Vagina (tissue), 2 donors: ENCODE measurements around the gene MAPK7. TPM values are rescaled to one million over a fixed set of nuclear protein-coding genes. Genes with fewer than 3 reads are reported as not detected.

Experiments used
- DNase-seq, 2 donors: peaks; one replicate each; pipeline ENCODE4 v3.0.0-alpha.2; 2017; ENCODE audit errors: extremely low spot score in 2 of 2
- H3K27ac ChIP-seq: fragments of 200-600 bp; sonication (generic); one replicate; pipeline ENCODE4 v1.5.1; 2019
- H3K27me3 ChIP-seq: fragments of 200-600 bp; sonication (generic); one replicate; pipeline ENCODE4 v1.5.1; 2019
- H3K36me3 ChIP-seq, 2 donors: fragments of 200-600 bp; sonication (generic); one replicate each; pipeline ENCODE4 v1.5.1; 2017 to 2019
- H3K4me1 ChIP-seq: fragments of 200-600 bp; sonication (generic); one replicate; pipeline ENCODE4 v1.5.1; 2019
- H3K4me3 ChIP-seq, 2 donors: fragments of 200-600 bp; sonication (generic); 1 replicate in 1 of 2; 2 replicates in 1 of 2; pipeline ENCODE4 v1.5.1; 2016 to 2019
- H3K9me3 ChIP-seq: fragments of 200-600 bp; sonication (generic); one replicate; pipeline ENCODE4 v1.5.1; 2019
- POLR2A ChIP-seq, 2 donors: fragments of 450-650 bp; IDR thresholded peaks; one replicate each; pipeline ENCODE4 v1.6.1; 2017; ENCODE audit warnings: antibody characterized with exemption in 2 of 2, mild to moderate bottlenecking in 2 of 2, moderate library complexity in 2 of 2
- POLR2AphosphoS5 ChIP-seq, 2 donors: sonication (generic); formaldehyde crosslinking; IDR thresholded peaks; one replicate each; pipeline ENCODE4 v1.9.0; 2017; ENCODE audit warnings: antibody characterized with exemption in 2 of 2, mild to moderate bottlenecking in 2 of 2, low read depth in 1 of 2; ENCODE audit not compliant: insufficient read depth in 1 of 2
- intact Hi-C: fragments of 100-400 bp; cut with DNase I; formaldehyde crosslinking; loops from one replicate; pipeline ENCODE4 v1.15.1; 2023
- total RNA-seq: library from RNA; depleted of rRNA; stranded (reverse); fragments of >200 nt; gene quantifications from one replicate; pipeline ENCODE4 v1.2.3, GENCODE V29; 2016
- TF ChIP-seq, protein P1 (sequence below), 3 experiments: fragments of 450-650 bp in 2 of 3; fragments of 200-600 bp in 1 of 3; sonication (generic) in 1 of 3; IDR thresholded peaks; one replicate each; pipeline ENCODE4 v1.5.1; 2017 to 2019; ENCODE audit warnings: antibody characterized with exemption in 3 of 3, mild to moderate bottlenecking in 2 of 3, moderate library complexity in 2 of 3

The MAPK7 gene
- total RNA-seq, 1 donor from 2014 or later = 77.3 TPM

DNA sequence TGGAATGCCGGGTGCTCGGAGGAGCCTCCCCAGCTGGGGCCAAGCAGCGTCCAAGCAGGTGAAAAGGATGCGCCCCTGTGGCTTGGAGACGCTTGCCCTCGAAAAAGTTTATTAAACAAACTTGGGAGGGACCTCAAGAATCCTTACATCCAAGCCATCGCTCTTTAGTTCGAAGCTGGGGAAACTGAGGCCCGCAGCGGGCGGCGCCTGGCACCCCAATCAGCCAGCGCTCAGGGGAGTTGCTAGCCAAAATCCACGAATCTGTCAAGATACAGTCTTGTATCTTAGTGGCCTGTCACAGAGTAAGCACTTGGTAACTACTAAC lies 15.2 kb upstream of the MAPK7 start:
- DNase-seq = no peak
- Histone ChIP-seq H3K4me3 (peak overlapping the region; percentile 68 to 87), H3K9me3 (no peaks in the 10 kb centered on the region), H3K27me3 (no peaks in the 10 kb centered on the region), H3K4me1 (peaks cover 11% of the 10 kb centered on the region), H3K36me3 (no peaks in the 10 kb centered on the region), H3K27ac (peak overlapping the region; percentile 88)
- TF ChIP-seq, protein P1, sequence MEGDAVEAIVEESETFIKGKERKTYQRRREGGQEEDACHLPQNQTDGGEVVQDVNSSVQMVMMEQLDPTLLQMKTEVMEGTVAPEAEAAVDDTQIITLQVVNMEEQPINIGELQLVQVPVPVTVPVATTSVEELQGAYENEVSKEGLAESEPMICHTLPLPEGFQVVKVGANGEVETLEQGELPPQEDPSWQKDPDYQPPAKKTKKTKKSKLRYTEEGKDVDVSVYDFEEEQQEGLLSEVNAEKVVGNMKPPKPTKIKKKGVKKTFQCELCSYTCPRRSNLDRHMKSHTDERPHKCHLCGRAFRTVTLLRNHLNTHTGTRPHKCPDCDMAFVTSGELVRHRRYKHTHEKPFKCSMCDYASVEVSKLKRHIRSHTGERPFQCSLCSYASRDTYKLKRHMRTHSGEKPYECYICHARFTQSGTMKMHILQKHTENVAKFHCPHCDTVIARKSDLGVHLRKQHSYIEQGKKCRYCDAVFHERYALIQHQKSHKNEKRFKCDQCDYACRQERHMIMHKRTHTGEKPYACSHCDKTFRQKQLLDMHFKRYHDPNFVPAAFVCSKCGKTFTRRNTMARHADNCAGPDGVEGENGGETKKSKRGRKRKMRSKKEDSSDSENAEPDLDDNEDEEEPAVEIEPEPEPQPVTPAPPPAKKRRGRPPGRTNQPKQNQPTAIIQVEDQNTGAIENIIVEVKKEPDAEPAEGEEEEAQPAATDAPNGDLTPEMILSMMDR (IDR thresholded peaks at IDR 0.05) = no peak
- no peak for TF ChIP-seq POLR2A (IDR thresholded peaks at IDR 0.05)
- TF ChIP-seq POLR2AphosphoS5 (IDR thresholded peaks at IDR 0.05; ENCODE audit: insufficient read depth in 1 of 2, low read depth in 1 of 2) = no peak
- intact Hi-C loops = loop anchor here (2.0 to 10.0 kb wide), 2 partner anchors 84 to 402 kb away; no protein-coding TSS in a partner anchor

DNA sequence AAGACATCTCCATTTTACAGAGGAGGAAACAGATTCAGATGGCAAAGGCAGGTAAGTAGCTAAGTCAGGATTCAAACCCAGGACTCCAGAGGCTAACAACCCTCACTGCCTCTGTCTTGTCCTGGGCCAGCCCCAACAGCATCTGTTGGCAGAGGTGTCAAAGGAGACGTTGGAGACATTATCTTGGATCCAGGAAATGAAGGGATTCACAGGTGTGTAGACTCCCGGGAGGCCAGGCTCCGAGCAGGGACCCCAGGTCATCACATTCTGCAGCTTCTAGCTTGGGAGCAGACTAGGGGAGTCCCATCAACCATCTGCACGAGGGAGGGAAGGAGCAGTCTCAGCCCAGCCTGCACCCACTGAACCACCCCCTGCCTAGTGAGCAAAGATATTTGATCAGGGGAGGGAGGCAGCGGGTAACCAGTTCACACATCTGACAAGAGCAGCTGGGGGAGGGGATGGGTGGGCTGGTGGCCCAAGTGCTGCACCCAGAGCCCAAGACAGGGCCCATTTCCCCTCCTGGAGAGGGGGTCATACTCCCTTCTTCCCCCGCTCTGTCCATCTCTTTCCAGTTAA lies 14.8 kb upstream of the MAPK7 start:
- Histone ChIP-seq H3K27ac (peak overlapping the region; percentile 88), H3K27me3 (no peaks in the 10 kb centered on the region), H3K9me3 (no peaks in the 10 kb centered on the region), H3K4me3 (no peak overlapping the region), H3K36me3 (no peaks in the 10 kb centered on the region), H3K4me1 (peaks cover 11% of the 10 kb centered on the region)
- DNase-seq = no peak
- intact Hi-C loops = loop anchor here (2.0 to 10.0 kb wide), 2 partner anchors 83 to 401 kb away; no protein-coding TSS in a partner anchor
- no peak for TF ChIP-seq POLR2A (IDR thresholded peaks at IDR 0.05)
- TF ChIP-seq, protein P1 (IDR thresholded peaks at IDR 0.05) = no peak
- TF ChIP-seq POLR2AphosphoS5 (IDR thresholded peaks at IDR 0.05; ENCODE audit: insufficient read depth in 1 of 2, low read depth in 1 of 2) = no peak

DNA sequence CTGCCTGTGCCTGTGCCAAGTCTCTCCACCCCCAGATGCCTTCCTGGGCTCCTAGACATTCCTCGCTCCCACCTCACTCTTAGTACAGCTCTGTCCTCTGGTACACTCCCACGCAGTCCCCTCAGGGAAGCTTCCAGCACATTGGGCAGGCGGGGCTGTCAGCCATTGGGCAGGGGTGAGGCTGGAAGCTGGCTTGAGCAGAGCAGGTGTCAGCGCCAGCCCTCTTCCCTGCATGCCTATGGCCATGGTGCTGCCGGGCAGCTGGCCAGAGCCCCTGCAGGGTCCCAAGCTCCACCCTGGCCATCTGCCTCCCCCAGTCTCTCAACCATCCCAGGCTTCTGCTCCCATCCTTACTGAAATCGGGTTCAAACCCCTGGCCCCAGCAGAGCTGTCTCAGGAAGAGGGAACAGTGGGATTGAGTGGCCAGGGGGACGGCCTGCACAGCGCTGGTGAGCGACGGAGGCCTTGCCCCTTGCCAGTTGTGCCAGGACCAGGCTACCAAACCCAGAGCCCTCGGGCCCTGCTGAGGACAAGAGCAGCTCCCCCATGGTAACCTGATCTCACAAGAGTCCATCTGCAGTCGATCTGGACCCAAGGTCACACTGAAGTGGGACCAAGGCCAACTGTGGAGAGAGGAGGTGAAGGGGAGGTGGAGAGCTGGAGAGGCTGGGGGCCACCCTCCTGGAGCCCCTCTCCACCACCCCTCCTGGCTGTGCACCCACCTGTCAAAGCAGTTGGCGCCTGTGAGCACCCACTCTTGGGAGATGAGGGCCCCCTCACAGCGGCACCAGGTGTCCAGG lies 13.4 kb upstream of the MAPK7 start:
- Histone ChIP-seq H3K27ac (no peak overlapping the region), H3K9me3 (no peaks in the 10 kb centered on the region), H3K4me1 (peaks cover 12% of the 10 kb centered on the region), H3K4me3 (no peak overlapping the region), H3K27me3 (no peaks in the 10 kb centered on the region), H3K36me3 (no peaks in the 10 kb centered on the region)
- intact Hi-C loops = loop anchor here (10.0 kb wide), 1 partner anchor 400 kb away; no protein-coding TSS in a partner anchor
- DNase-seq = no peak
- TF ChIP-seq POLR2A (IDR thresholded peaks at IDR 0.05) (no peak), POLR2AphosphoS5 (IDR thresholded peaks at IDR 0.05; ENCODE audit: insufficient read depth in 1 of 2, low read depth in 1 of 2) (no peak)
- TF ChIP-seq, protein P1 (IDR thresholded peaks at IDR 0.05) = no peak

DNA sequence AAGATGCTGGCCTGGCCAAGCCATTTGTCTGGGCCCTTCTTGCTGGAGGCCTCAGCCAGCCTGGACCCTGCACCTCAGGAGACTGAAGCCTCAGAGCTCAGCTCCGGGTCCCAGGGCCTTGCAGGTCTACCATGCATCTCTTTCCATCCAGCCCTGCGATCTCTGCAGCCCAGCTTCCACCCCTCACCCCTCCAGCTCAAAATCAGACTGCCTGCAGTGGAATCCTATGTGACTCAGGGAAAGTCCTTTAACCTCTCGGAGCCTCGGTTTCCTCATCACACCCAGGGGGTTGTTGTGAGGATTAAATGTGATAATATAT lies 12.8 kb upstream of the MAPK7 start:
- peaks cover 17% of the 10 kb centered on the region for H3K4me1 ChIP-seq
- H3K4me3 ChIP-seq = no peak overlapping the region
- H3K9me3 ChIP-seq = no peaks in the 10 kb centered on the region
- no peak for DNase-seq
- no peaks in the 10 kb centered on the region for H3K36me3 ChIP-seq
- TF ChIP-seq POLR2AphosphoS5 (IDR thresholded peaks at IDR 0.05; ENCODE audit: insufficient read depth in 1 of 2, low read depth in 1 of 2) = no peak
- TF ChIP-seq, protein P1 (IDR thresholded peaks at IDR 0.05) = no peak
- TF ChIP-seq POLR2A (IDR thresholded peaks at IDR 0.05) = no peak
- H3K27me3 ChIP-seq = no peaks in the 10 kb centered on the region
- no peak overlapping the region for H3K27ac ChIP-seq
- intact Hi-C loops = loop anchor here (10.0 kb wide), 1 partner anchor 399 kb away; no protein-coding TSS in a partner anchor
